ENCODE measurements around the gene DSP.

The DSP gene

GRCh38 chr6:7558781-7559180, 17.3 kb downstream of the DSP start:
- no peaks in the 10 kb centered on the region for H4K20me1 ChIP-seq (ENCODE audit: insufficient read depth, low read length)
- H2AFZ ChIP-seq (ENCODE audit: low read length), result no peak overlapping the region
- H3K4me3 ChIP-seq (ENCODE audit: low read length), result no peak overlapping the region
- H3K27ac ChIP-seq (ENCODE audit: low read length), result no peak overlapping the region
- H3K9ac ChIP-seq (ENCODE audit: low read length), result no peak overlapping the region
- TF ChIP-seq EZH2phosphoT487 (IDR thresholded peaks at IDR 0.05; ENCODE audit: low read length) (no peak), CTCF (IDR thresholded peaks at IDR 0.05; ENCODE audit: low read length) (no peak), EZH2 (optimal IDR thresholded peaks at IDR 0.05; ENCODE audit: low read depth, low read length) (no peak)
- no peaks in the 10 kb centered on the region for H3K36me3 ChIP-seq (replicated peaks; ENCODE audit: insufficient read depth, low read length)
- no peak for DNase-seq
- H3K79me2 ChIP-seq (ENCODE audit: low read length), result no peaks in the 10 kb centered on the region
- H3F3A ChIP-seq (ENCODE audit: insufficient read depth, low read length), result no peaks in the 10 kb centered on the region
- no peaks in the 10 kb centered on the region for H3K9me3 ChIP-seq (replicated peaks; ENCODE audit: insufficient read depth, low read length)
- H3K4me1 ChIP-seq (ENCODE audit: low read length), result no peaks in the 10 kb centered on the region
- no peaks in the 10 kb centered on the region for H3K9me2 ChIP-seq (replicated peaks; ENCODE audit: insufficient read depth, low read length)
- H3K4me2 ChIP-seq (ENCODE audit: low read depth, low read length), result no peak overlapping the region
- no peaks in the 10 kb centered on the region for H3K27me3 ChIP-seq (replicated peaks; ENCODE audit: insufficient read depth, low read length)

GRCh38 chr6:7559196-7559595, 17.7 kb downstream of the DSP start:
- Histone ChIP-seq H3K4me3 (ENCODE audit: low read length) (no peak overlapping the region), H3K27ac (ENCODE audit: low read length) (no peak overlapping the region), H3K9ac (ENCODE audit: low read length) (no peak overlapping the region), H3F3A (ENCODE audit: insufficient read depth, low read length) (no peaks in the 10 kb centered on the region), H3K36me3 (replicated peaks; ENCODE audit: insufficient read depth, low read length) (no peaks in the 10 kb centered on the region), H3K9me3 (replicated peaks; ENCODE audit: insufficient read depth, low read length) (no peaks in the 10 kb centered on the region), H4K20me1 (ENCODE audit: insufficient read depth, low read length) (no peaks in the 10 kb centered on the region), H3K27me3 (replicated peaks; ENCODE audit: insufficient read depth, low read length) (no peaks in the 10 kb centered on the region), H3K4me2 (ENCODE audit: low read depth, low read length) (no peak overlapping the region), H3K4me1 (ENCODE audit: low read length) (no peaks in the 10 kb centered on the region), H3K9me2 (replicated peaks; ENCODE audit: insufficient read depth, low read length) (no peaks in the 10 kb centered on the region), H3K79me2 (ENCODE audit: low read length) (no peaks in the 10 kb centered on the region), H2AFZ (ENCODE audit: low read length) (no peak overlapping the region)
- no peak for DNase-seq
- TF ChIP-seq EZH2phosphoT487 (IDR thresholded peaks at IDR 0.05; ENCODE audit: low read length) (no peak), CTCF (IDR thresholded peaks at IDR 0.05; ENCODE audit: low read length) (no peak), EZH2 (optimal IDR thresholded peaks at IDR 0.05; ENCODE audit: low read depth, low read length) (no peak)

- Histone ChIP-seq H3K79me2 (ENCODE audit: low read length) (no peaks in the 10 kb centered on the region), H4K20me1 (ENCODE audit: insufficient read depth, low read length) (no peaks in the 10 kb centered on the region), H3F3A (ENCODE audit: insufficient read depth, low read length) (no peaks in the 10 kb centered on the region), H3K36me3 (replicated peaks; ENCODE audit: insufficient read depth, low read length) (no peaks in the 10 kb centered on the region), H3K4me3 (ENCODE audit: low read length) (no peak overlapping the region), H3K27ac (ENCODE audit: low read length) (no peak overlapping the region), H3K27me3 (replicated peaks; ENCODE audit: insufficient read depth, low read length) (no peaks in the 10 kb centered on the region), H3K4me2 (ENCODE audit: low read depth, low read length) (no peak overlapping the region), H2AFZ (ENCODE audit: low read length) (no peak overlapping the region), H3K9ac (ENCODE audit: low read length) (no peak overlapping the region), H3K9me3 (replicated peaks; ENCODE audit: insufficient read depth, low read length) (no peaks in the 10 kb centered on the region), H3K9me2 (replicated peaks; ENCODE audit: insufficient read depth, low read length) (no peaks in the 10 kb centered on the region), H3K4me1 (ENCODE audit: low read length) (no peaks in the 10 kb centered on the region)
- no peak for DNase-seq
- TF ChIP-seq EZH2 (optimal IDR thresholded peaks at IDR 0.05; ENCODE audit: low read depth, low read length) (no peak), EZH2phosphoT487 (IDR thresholded peaks at IDR 0.05; ENCODE audit: low read length) (no peak), CTCF (IDR thresholded peaks at IDR 0.05; ENCODE audit: low read length) (no peak)
Observed at GRCh38 chr6:7559651-7560385, 18.3 kb downstream of the DSP start.

Measured in MM.1S (cell line).